Stomach (tissue), 9 donors: ENCODE data around the gene UGT8. TPM values are rescaled to one million over a fixed set of nuclear protein-coding genes. Genes with fewer than 3 reads are reported as not detected.
A peak's percentile ranks its signal among the peaks of the same experiment; 100 is the strongest.

Experiments used
- DNase-seq, 2 donors: peaks; one replicate each; pipeline versions ENCODE4 v3.0.0 to v3.0.0-alpha.2; 2013 to 2019
- H3K27ac ChIP-seq, 5 donors: fragments of 200-600 bp in 4 of 5; sonication (generic) in 4 of 5; one replicate each; pipeline ENCODE4 v1.5.1; 2013 to 2019; ENCODE audit warnings: mild to moderate bottlenecking in 1 of 5, moderate library complexity in 1 of 5
- H3K27me3 ChIP-seq, 3 donors: fragments of 200-600 bp; sonication (generic); one replicate each; pipeline ENCODE4 v1.5.1; 2017 to 2019; ENCODE audit warnings: mixed run types in 1 of 3
- H3K36me3 ChIP-seq, 4 donors: fragments of 200-600 bp; sonication (generic); 1 replicate in 3 of 4; 2 replicates in 1 of 4; pipeline ENCODE4 v1.5.1; 2016 to 2019
- H3K4me1 ChIP-seq, 4 donors: fragments of 200-600 bp; sonication (generic); one replicate each; pipeline ENCODE4 v1.5.1; 2016 to 2019
- H3K4me3 ChIP-seq, 4 donors: fragments of 200-600 bp; sonication (generic) in 3 of 4; one replicate each; pipeline ENCODE4 v1.5.1; 2016 to 2019; ENCODE audit warnings: mild to moderate bottlenecking in 1 of 4
- H3K9me3 ChIP-seq, 4 donors: fragments of 200-600 bp; sonication (generic); one replicate each; pipeline ENCODE4 v1.5.1; 2016 to 2019
- CTCF ChIP-seq, 7 experiments: fragments of 450-650 bp in 4 of 7; fragments of 200-600 bp in 3 of 7; sonication (generic) in 3 of 7; IDR thresholded peaks; one replicate each; pipeline ENCODE4 v1.5.1; 2016 to 2019; ENCODE audit warnings: antibody characterized with exemption in 7 of 7, control low read depth in 2 of 7, mild to moderate bottlenecking in 1 of 7
- EP300 ChIP-seq: sonication (generic); formaldehyde crosslinking; IDR thresholded peaks from one replicate; pipeline ENCODE4 v1.6.1; 2017; ENCODE audit warnings: antibody characterized with exemption
- POLR2A ChIP-seq, 4 donors: fragments of 450-650 bp; IDR thresholded peaks; one replicate each; pipeline ENCODE4 v1.6.1; 2016; ENCODE audit warnings: antibody characterized with exemption in 4 of 4, control low read depth in 2 of 4, mild to moderate bottlenecking in 1 of 4, moderate library complexity in 1 of 4
- POLR2AphosphoS5 ChIP-seq, 3 donors: sonication (generic); formaldehyde crosslinking; IDR thresholded peaks; one replicate each; pipeline ENCODE4 v1.6.1; 2016; ENCODE audit warnings: antibody characterized with exemption in 3 of 3
- WGBS, 5 donors: extraction: QIAGEN DNeasy Blood & Tissue Kit in 3 of 5; methylation state at CpG; one replicate each; pipeline versions ENCODE4 v1.1.5 to v1.1.7; 2013 to 2018; 5-methylcytosine and 5-hydroxymethylcytosine counted together
- intact Hi-C: fragments of 100-400 bp; cut with DNase I; formaldehyde crosslinking; loops from one replicate; pipeline ENCODE4 v1.15.1; 2023; ENCODE audit warnings: low total_unique reads
- polyA plus RNA-seq, 3 donors: library from polyadenylated mRNA; stranded (reverse); fragments of 200-250 nt; gene quantifications; one replicate each; pipeline ENCODE4 v1.2.3, GENCODE V29; 2013
- total RNA-seq, 5 donors: library from RNA; depleted of rRNA; stranded (reverse); fragments of >200 nt; gene quantifications; one replicate each; pipeline versions ENCODE4 v1.1.0 to v1.2.3, GENCODE V29; 2014 to 2016
- donor health status: healthy with polysubstance abuse.
- donor health status: Bipolar disorder and iron deficiency.
- donor health status: healthy.

Gene UGT8
- total and polyA plus RNA-seq, 8 donors, result 1.2 to 42.6 (median 8.0) TPM

GRCh38 chr4:114688059-114688458 lies 89.5 kb downstream of the UGT8 start:
- 58 to 77% (median 65%) methylated on average over 3 of the region's 3 CpGs for WGBS, 5 donors
- peak in 1 of 2 donors; percentile 28 for DNase-seq
- Histone ChIP-seq H3K9me3 (no peaks in the 10 kb centered on the region), H3K4me3 (no peak overlapping the region), H3K4me1 (peaks cover 0 to 4% (median 0%) of the 10 kb centered on the region in 4 donors), H3K27ac (no peak overlapping the region), H3K36me3 (no peaks in the 10 kb centered on the region), H3K27me3 (no peaks in the 10 kb centered on the region)
- TF ChIP-seq EP300, result no peak
- no peak for TF ChIP-seq CTCF (IDR thresholded peaks at IDR 0.05)
- no peak for TF ChIP-seq POLR2AphosphoS5 (IDR thresholded peaks at IDR 0.05)
- no peak for TF ChIP-seq POLR2A (IDR thresholded peaks at IDR 0.05)
- intact Hi-C loops, result no loop called here

- H3K4me3 ChIP-seq, result no peak overlapping the region
- H3K4me1 ChIP-seq, result peaks cover 0 to 4% (median 0%) of the 10 kb centered on the region in 4 donors
- no peak for DNase-seq
- no peak overlapping the region for H3K27ac ChIP-seq
- no peak for TF ChIP-seq EP300
- no peak for TF ChIP-seq POLR2A (IDR thresholded peaks at IDR 0.05)
- no peak for TF ChIP-seq CTCF (IDR thresholded peaks at IDR 0.05)
- TF ChIP-seq POLR2AphosphoS5 (IDR thresholded peaks at IDR 0.05), result no peak
- H3K9me3 ChIP-seq, result no peaks in the 10 kb centered on the region
- intact Hi-C loops, result no loop called here
- no peaks in the 10 kb centered on the region for H3K27me3 ChIP-seq
- no peaks in the 10 kb centered on the region for H3K36me3 ChIP-seq
Measured at GRCh38 chr4:114690571-114690970, 92.0 kb downstream of the UGT8 start.

- intact Hi-C loops, result no loop called here
- Histone ChIP-seq H3K27me3 (no peaks in the 10 kb centered on the region), H3K36me3 (no peaks in the 10 kb centered on the region), H3K27ac (no peak overlapping the region), H3K9me3 (no peaks in the 10 kb centered on the region), H3K4me1 (peaks cover 0 to 4% (median 0%) of the 10 kb centered on the region in 4 donors), H3K4me3 (no peak overlapping the region)
- WGBS, 5 donors, result 78 to 88% (median 82%) methylated on average over 1 of the region's 1 CpG
- DNase-seq, result no peak
- TF ChIP-seq CTCF (IDR thresholded peaks at IDR 0.05) (no peak), POLR2AphosphoS5 (IDR thresholded peaks at IDR 0.05) (no peak), POLR2A (IDR thresholded peaks at IDR 0.05) (no peak), EP300 (no peak)
Measured at GRCh38 chr4:114691865-114692264, 93.3 kb downstream of the UGT8 start.

GRCh38 chr4:114692958-114693357 lies 94.4 kb downstream of the UGT8 start:
- Histone ChIP-seq H3K4me3 (no peak overlapping the region), H3K27me3 (no peaks in the 10 kb centered on the region), H3K9me3 (no peaks in the 10 kb centered on the region), H3K4me1 (peaks cover 0 to 4% (median 0%) of the 10 kb centered on the region in 4 donors), H3K27ac (no peak overlapping the region), H3K36me3 (no peaks in the 10 kb centered on the region)
- 42 to 66% (median 47%) methylated on average over 3 of the region's 3 CpGs for WGBS, 5 donors
- intact Hi-C loops, result no loop called here
- DNase-seq, result no peak
- no peak for TF ChIP-seq POLR2AphosphoS5 (IDR thresholded peaks at IDR 0.05)
- no peak for TF ChIP-seq CTCF (IDR thresholded peaks at IDR 0.05)
- TF ChIP-seq EP300, result no peak
- no peak for TF ChIP-seq POLR2A (IDR thresholded peaks at IDR 0.05)
